Measurements from ENCODE around the gene NCKAP1. TPM values are rescaled to one million over a fixed set of nuclear protein-coding genes. Genes with fewer than 3 reads are reported as not detected.

The NCKAP1 gene
- total and polyA plus RNA-seq, 10 of the 15 experiments (the other 5 are each of a cell fraction or from before 2014, with no cell fraction given) = 0.11 to 1.5 (median 0.52) TPM

- TF ChIP-seq, protein P1, sequence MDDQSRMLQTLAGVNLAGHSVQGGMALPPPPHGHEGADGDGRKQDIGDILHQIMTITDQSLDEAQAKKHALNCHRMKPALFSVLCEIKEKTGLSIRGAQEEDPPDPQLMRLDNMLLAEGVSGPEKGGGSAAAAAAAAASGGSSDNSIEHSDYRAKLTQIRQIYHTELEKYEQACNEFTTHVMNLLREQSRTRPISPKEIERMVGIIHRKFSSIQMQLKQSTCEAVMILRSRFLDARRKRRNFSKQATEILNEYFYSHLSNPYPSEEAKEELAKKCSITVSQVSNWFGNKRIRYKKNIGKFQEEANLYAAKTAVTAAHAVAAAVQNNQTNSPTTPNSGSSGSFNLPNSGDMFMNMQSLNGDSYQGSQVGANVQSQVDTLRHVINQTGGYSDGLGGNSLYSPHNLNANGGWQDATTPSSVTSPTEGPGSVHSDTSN (IDR thresholded peaks at IDR 0.05; ENCODE audit: insufficient replicate concordance, low read depth, low read length) = no peak
These were observed 33.9 kb upstream of the NCKAP1 start (continued) for GRCh38 chr2:183072177-183072576.

- H3K27me3 ChIP-seq (replicated peaks in 1 of 2; ENCODE audit: control insufficient read depth in 2 of 2, insufficient read depth in 2 of 2, low read length in 1 of 2) = no peaks in the 10 kb centered on the region; a peak in 1 of 4 replicates
- no peak overlapping the region for H3K4me3 ChIP-seq
- no peak overlapping the region for H3K4me2 ChIP-seq (ENCODE audit: control insufficient read depth, insufficient read depth)
- no peak overlapping the region for H2AFZ ChIP-seq (ENCODE audit: control insufficient read depth, low read depth, low read length)
- no peak for TF ChIP-seq BCLAF1 (IDR thresholded peaks at IDR 0.05)
- peak; percentile 30; the same call in 1 of the 2 replicates for TF ChIP-seq RAD21 (IDR thresholded peaks at IDR 0.05; ENCODE audit: insufficient read depth, low read depth, low read length)
- peak in 2 of 3 experiments; percentile 10 to 35; a peak in 4 of 6 replicates for TF ChIP-seq CTCF (IDR thresholded peaks at IDR 0.05 in 2 of 3, conservative IDR thresholded peaks at IDR 0.05 in 1 of 3; ENCODE audit: control insufficient read depth in 2 of 3, extremely low read depth in 1 of 3, insufficient read depth in 1 of 3, low read depth in 3 of 3, low read length in 3 of 3)
- intact Hi-C loops (cut with micrococcal nuclease; ENCODE audit: unreplicated experiment) = no loop called here
- no peaks in the 10 kb centered on the region for H3K79me2 ChIP-seq (ENCODE audit: control insufficient read depth, insufficient read depth, low read length)
- 65% methylated on average over 34 of the region's 34 CpGs for WGBS (ENCODE audit: insufficient coverage, insufficient replicate concordance, low lambda C conversion rate, missing lambda C conversion rate)
- ChIA-PET CTCF (interaction anchor here (0.5 to 1.7 kb wide), 7 partner anchors 11 to 1401 kb away, joined by 3 to 4 read pairs (median 3); no protein-coding TSS in a partner anchor), POLR2A (no interaction called here), RAD21 (ENCODE audit: unreplicated experiment) (no interaction called here), SMC1A (ENCODE audit: uncharacterized antibody, unreplicated experiment) (no interaction called here)
- no peaks in the 10 kb centered on the region for H3K36me3 ChIP-seq (ENCODE audit: control insufficient read depth in 2 of 2, insufficient read depth in 2 of 2, low read length in 1 of 2)
- no peak overlapping the region for H3K9ac ChIP-seq (ENCODE audit: control insufficient read depth, insufficient read depth, low read length)
- no peaks in the 10 kb centered on the region for H4K20me1 ChIP-seq (ENCODE audit: control insufficient read depth, insufficient read depth)
- no peak overlapping the region for H3K27ac ChIP-seq (ENCODE audit: control insufficient read depth, insufficient read depth)
- no peak for DNase-seq (ENCODE audit: low read depth, low spot score)
- no peak for ATAC-seq
- in situ Hi-C loops (cut with MboI) = no loop called here
- no TSS peak for BruUV-seq (replicated peaks)
- no peak for FAIRE-seq
- H3K9me3 ChIP-seq (replicated peaks; ENCODE audit: control insufficient read depth, insufficient read depth, low read length) = no peaks in the 10 kb centered on the region; the same call in 1 of the 3 replicates
- no peaks in the 10 kb centered on the region for H3K4me1 ChIP-seq (ENCODE audit: control insufficient read depth, insufficient read depth, low read length)
These were observed 32.9 kb upstream of the NCKAP1 start for GRCh38 chr2:183070942-183071844.
